NCI-H146 (cell line): Measurements from ENCODE around the gene MRPS21.
"Not testable (repeated sequence)": the region's sequence is repeated elsewhere in the genome, so short reads cannot be mapped to it uniquely, and the experiment has no call there.

Experiments used
- DNase-seq: peaks from one replicate; lab custom pipeline; 2025; lab: John Stamatoyannopoulos, UW

MRPS21 gene

DNA sequence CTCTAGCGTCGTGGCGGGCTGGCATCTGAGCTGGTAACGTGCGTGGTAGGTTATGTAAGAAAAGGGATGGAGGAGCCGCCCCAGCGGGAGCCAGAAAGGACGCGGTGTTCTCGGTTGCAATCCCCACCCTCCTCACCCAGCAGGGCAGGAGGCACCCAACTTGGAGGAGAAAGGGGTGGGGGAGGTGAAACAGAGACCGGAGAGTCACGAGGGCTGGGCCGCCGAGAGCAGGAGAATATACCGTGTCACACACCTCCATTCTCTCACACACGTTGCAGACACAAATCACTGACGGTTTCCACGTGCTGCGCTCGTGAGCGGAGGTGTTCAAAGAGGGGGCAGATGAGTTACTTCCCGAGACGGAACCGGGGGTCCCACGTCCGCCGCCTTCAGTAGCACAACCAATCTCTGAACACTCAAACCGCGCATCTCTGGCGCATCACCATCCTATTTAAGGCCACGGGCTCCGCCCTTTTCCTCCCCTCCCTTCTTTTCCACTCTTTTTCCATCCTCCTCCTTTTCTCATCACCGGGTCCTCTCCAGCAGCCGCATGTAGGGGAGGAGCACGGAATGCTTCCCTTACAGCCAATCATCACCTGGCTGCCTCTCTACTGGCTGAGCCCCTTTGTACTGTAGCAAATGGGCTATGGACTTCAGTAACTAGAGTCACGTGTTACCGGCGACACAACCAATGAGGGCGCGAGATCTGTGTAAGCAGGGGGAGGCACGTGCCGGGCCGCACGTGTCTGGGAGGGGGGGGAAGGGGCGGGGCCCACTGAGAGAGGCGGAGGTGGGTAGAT, 11.7 kb upstream of the MRPS21 start, which contains the start of gene CIART:
Gene CIART, plus strand, starts transcription at position 797 of the 800 bp plus-strand sequence. CDS start 714 bp downstream, outside the sequence.
- peak; percentile 99 for DNase-seq

DNA sequence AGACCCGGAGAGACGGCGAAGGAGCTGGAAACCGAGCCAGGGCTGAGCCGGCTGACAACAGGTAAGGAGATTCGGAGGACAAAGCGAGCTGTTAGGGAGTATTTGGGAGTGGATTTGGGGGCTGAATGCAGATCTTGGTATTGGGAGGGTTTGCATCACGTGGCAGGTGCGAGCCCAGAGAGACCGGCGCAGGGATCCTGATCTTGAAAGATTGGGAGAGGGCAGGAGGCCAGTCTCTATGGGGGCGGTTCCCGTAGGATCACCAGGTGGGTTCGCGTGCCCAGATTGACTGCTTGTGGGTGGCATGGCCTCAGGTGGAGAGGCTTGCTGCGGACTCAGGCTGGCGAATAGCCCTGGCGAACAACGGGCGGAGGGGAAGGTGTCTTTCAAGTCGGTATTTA, 11.1 kb upstream of the MRPS21 start:
- peak; percentile 78 for DNase-seq

DNA sequence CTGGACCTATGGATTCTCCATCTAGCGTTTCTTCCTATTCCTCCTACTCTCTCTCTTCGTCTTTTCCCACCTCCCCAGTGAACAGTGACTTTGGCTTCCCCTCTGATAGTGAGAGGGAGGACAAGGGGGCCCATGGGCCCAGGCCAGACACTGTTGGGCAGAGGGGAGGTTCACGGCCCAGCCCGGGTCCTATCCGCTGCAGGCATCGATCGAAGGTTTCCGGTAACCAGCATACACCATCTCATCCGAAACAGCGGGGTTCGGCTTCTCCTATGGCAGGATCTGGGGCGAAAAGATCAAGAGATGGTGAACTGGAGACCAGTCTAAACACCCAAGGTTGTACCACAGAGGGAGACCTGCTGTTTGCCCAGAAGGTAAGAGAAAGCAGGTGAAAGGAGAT, 10.4 kb upstream of the MRPS21 start:
- DNase-seq = no peak

DNA sequence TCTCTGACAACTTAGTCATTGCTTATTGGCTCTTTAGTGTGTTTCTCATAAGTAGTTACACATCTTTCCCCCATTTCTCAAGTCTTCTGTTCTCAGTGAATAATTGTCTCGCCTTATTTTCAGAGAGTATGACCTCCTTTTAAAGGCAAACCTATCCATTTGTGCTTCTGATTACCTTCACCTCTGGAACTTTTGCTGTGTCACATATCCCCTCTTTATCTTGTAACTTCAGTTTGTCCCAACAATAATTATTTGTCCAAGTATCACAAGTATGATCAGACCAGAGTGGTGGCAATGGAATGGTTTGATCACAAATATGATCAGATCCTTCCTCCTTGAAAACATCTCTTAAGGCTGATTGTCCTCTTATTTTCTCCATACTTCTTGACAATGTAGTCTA, 5.3 kb upstream of the MRPS21 start:
- no peak for DNase-seq

DNA sequence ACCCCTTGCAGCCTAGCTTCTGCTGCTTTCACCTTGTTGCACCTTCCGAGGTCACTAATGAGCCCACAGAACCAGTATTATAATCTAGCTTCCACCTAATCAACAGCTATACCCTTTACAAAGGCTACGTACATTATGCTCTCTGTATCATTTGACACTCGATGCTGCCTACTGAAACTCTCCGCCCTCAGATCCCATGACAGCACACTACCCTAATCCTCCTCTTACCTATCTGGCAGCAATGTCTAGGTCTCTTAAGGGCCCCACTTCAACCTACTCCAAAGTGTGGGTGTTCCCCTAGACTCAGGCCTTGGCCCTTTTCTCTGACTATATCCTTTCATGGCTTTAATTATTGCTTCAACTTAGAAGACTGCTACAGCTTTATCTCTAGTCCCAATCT, 4.8 kb upstream of the MRPS21 start:
- no peak for DNase-seq

DNA sequence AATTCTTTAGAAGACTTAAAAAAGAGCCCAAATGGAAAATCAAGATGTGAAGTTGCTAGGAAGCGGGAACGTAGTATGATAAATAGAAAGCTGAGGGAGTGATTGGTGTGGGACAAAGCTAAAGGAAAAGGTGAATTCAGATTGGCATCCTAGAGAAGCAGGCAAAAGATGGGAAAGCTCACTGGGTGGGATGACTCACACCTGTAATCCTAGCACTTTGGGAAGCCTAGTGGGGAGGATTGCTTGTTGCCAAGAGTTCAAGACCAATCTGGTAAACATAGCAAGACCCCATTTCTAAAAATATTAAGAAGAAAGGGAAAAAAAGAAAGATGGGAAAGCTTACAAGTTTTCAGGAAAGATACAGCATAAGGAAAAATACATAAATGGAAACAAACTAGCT, 1.8 kb downstream of the MRPS21 start:
- no peak for DNase-seq

DNA sequence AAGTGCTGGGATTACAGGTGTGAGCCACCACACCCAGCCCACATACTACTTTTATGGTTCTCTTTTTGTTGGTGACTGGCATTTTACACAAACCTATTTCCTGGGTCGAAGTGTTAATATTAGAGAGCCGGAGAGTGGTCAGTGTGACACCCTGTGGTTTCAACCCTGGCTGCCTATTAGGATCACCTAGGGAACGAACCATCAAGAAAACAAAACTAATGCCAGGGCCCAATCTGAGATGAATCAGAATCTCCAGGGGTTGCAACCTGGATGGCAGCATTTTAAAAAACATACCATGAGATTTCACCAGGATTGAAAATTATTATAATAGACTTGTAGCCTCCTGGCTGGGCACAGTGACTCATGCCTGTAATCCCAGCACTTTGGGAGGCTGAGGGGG, 6.1 kb downstream of the MRPS21 start:
- DNase-seq = no peak

DNA sequence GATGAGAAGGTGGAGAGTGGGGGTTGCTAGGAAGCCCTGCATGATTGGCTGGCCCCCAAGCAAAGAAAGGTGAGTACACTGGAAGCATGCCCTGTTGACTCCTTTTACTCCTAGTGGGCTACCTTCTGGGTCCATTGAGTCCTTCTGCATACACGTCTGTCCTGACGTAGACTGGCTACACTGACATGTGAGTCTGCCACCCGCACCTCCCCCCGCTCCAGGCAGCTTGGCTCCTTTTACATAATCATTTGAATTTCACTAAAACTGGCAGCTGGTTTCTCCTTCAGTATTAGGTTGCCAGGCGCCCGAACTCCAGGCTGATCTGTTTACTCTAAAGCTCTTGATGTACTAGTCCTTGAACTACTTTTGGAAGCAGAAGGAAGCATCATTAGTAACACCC, 8.7 kb downstream of the MRPS21 start:
- DNase-seq = no peak

DNA sequence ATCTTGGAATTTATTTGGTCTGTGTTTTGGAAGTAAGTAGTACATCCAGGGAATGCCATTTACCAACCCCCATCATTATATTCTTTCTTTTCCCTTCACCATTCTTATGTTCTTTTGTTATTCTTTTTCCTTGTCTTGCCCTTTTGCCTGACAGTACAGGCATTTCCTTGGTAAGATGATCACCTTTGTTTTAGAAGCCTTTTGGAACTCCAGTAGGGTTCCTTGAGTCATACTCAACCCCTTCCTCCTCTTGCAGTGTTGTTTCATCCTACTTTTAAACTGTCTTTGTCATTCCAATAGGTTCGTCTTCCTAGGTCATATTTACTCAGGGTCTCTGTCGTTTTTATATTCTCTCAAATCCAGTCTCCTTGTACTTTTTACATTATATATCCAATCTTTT, 9.2 kb downstream of the MRPS21 start:
- DNase-seq = no peak

DNA sequence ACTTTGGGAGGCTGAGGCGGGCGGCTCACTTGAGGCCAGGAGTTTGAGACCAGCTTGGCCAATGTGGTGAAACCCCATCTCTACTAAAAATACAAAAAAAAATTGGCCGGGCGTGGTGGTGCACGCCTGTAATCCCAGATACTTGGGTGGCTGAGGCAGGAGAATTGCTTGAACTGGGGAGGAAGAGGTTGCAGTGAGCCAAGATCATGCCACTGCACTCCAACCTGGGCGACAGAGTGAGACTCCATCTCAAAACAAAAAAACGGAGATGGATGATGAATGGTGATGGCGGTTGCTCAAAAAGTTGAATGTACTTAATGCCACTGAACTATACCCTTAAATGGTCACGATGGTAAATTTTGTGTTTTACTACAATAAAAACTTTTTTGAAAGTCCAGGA, 14.9 kb downstream of the MRPS21 start:
- DNase-seq = not testable (repeated sequence)

DNA sequence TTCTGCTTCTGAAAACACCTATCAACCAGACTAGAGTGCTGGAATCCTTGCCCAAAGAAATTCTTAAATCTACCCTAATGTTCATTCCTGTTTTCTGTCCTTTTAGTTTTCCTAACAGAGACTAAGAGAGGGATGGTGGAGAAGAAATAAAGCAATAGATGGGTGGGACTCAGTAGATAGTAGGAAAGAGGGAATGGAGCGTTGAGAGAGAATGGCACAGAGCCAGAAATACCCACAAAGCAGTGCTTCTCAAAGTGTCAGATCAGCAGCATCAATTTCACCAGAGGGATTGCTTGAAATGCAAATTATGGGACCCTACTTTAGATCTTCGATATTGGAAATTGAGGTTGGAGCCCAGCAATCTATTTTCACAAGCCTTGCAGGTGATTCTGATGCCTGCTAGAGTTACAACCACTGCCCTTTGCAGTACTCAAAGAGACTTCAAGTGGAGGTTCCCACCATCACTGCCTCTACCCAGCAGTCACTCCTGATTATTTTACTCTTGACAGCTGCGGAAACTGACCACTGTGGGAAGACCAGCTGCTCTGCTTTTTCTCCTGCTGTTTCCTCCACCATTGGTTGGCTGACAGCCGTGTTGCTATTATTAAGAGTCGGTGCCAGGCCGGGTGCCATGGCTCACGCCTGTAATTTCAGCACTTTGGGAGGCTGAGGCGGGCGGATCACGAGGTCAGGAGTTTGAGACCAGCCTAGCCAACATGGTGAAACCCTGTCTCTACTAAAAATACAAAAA, 16.3 kb downstream of the MRPS21 start:
- peak; percentile 1 for DNase-seq

DNA sequence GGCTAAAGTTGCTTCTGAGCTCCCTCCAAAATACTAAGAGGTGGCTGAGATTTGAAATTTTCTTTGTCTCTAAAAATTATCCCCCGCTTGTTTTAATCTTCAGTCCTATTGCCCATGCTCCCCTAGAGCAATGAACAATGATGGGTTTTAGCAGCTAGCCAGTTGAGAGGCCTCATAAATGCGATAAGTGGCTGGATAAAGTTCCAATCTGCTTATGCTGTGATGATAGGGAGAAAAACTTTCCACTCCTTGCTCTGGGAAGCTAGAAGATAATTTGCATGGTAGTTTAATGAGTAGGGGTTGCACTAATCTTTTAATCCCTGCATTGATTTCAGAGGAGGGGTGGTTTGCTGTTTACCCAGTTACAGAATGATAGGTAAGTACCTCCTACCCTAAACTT, 18.1 kb downstream of the MRPS21 start:
- DNase-seq = no peak

DNA sequence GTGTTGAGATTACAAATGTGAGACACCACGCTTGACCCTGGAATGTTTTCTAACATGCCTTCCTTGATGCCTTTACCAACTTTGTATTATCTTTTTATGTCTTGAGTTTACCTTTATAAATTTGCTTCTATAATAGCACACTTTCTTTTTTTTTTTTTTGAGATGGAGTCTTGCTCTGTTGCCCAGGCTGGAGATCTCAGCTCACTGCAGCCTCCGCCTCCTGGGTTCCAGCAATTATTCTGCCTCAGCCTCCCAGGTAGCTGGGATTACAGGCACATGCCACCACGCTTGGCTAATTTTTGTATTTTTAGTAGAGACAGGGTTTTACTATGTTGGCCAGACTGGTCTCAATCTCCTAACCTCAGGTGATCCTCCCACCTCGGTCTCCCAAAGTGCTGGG, 21.0 kb downstream of the MRPS21 start:
- DNase-seq = not testable (repeated sequence)

DNA sequence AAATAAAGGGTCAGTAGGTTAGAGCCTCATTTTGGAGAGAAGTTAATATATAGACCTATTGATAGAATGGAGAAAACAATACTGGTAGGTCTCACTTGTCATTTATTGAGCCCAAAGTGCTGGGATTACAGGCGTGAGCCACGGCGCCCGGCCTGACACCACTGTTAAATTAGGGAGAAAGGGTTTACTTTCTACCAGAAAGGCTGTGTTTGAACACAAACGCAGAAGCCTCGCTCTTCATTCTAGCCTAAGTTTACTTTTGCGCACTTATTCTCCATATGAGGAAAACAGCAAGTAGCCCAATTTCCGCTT, 27.0 kb downstream of the MRPS21 start:
- DNase-seq = no peak

DNA sequence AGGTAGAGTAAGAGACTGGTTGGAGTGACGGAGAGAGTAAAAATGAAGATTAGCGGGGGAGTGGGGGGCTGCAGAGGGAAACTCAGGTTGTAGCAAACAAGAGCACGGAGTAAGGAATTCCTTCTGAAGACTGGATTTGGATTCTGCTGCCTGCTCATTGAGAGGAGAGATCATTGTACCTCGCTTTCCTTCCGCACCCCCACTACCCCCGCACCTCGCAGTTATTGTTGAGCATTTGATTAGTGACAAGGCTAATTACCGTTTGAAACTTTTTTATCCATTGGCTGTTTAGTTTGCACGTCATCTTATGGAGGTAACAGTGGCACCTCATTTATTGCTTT, 28.1 kb downstream of the MRPS21 start:
- DNase-seq = no peak

DNA sequence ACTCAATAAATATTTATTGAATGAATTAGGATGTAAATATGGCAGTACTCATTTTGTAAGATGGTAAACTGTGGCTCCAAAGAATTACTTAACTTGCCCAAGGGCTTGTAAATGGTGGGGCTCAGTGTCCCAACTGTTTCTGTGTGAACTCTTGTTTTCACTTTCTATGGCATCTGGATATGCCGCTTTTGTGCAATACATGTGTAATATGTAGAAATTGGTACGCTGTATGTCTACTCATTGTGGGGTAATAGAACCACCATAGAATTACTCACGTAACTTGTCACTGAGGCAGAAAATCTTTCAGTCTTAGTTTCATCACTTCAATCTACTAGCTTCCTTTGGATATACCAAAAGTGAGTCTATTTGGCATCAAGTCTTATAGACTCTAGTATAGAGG, 28.6 kb downstream of the MRPS21 start:
- DNase-seq = no peak

DNA sequence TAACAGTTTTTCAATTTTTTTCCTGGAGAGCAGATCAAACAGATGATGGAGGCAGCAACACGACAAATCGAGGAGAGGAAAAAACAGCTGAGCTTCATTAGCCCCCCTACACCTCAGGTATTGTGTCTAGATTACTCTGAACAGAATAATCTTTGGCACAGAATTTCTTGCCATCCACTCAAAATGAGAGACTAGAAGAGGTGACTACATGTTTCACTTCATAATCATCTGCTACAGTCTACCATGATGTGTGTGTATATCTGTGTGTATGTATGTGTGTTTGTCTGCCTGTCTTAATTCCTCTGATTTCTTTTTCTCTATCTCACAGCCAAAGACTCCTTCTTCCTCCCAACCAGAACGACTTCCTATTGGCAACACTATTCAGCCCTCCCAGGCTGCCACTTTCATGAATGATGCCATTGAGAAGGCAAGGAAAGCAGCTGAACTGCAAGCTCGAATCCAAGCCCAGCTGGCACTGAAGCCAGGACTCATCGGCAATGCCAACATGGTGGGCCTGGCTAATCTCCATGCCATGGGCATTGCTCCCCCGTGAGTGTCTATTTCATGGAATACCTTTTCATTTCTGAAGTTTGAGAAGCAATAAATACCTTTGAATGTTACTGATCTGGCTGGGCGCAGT, 39.1 kb downstream of the MRPS21 start:
- no peak for DNase-seq

DNA sequence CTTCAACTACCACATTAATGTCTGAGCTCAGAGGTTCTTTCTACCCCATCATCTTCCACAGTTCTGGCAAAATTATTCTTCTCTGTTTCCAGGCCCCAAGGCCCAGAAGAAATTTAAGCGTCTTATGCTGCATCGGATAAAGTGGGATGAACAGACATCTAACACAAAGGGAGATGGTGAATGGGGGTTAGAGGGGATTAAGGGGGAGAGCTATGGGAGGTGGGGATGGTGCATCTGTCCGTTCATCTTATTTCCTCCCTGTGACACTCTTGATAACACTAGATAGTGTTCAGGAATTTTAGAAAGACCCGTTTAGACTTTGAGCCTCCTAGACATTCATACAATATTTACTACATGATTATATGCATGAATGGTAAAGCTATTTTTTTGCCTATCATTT, 52.7 kb downstream of the MRPS21 start:
- DNase-seq = no peak

DNA sequence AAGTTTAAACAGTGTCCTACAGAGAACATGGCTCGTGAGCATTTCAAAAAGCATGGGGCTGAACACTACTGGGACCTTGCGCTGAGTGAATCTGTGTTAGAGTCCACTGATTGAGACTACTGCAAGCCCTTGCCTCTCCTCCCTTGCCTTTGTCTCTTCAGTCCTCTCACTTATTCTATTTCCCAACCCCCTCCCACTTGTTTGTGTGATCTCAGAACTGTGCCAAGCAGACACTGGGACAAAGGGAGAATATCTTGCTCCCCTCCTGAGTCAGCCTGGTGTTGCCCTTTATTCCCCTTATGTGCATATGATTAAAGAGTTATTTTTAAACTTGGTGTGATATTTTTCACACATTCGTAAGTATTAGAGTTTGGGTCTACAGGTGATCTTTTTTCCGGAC, 59.2 kb downstream of the MRPS21 start:
- no peak for DNase-seq
